ENCODE measurements around the gene RAD21L1. TPM values are rescaled to one million over a fixed set of nuclear protein-coding genes. Genes with fewer than 3 reads are reported as not detected.

Gene RAD21L1
- polyA plus RNA-seq, 1 donor from 2014 or later: not detected

DNA sequence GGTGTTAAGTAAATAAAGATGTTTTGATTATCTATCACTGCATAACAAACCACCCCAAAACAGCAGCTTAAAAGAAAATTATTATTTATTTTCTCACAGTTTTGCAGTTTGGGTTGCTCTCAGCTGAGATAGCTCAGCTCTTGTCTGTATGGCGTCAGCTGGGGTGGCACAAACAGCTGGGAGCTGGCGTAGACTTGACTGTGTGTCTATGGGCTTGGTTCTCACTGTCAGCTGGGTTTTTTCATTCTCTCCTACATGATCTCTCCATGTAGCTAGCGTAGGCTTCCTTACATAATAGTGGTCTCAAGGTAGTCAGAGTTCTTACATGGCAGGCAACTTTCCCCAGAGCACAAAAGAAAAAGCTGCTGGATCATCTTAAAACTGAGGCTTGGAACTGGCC lies 34.5 kb upstream of the RAD21L1 start:
- H3K27ac ChIP-seq (ENCODE audit: low read length): no peak overlapping the region
- H3K9me2 ChIP-seq (ENCODE audit: insufficient read depth, low read length): no peaks in the 10 kb centered on the region
- H3K79me2 ChIP-seq (replicated peaks; ENCODE audit: insufficient read depth, low read length): no peaks in the 10 kb centered on the region
- H3K4me2 ChIP-seq (ENCODE audit: low read length): no peak overlapping the region
- H2AFZ ChIP-seq (ENCODE audit: low read depth, low read length): no peak overlapping the region
- no peak overlapping the region for H3K4me3 ChIP-seq (ENCODE audit: low read length)
- TF ChIP-seq EZH2 (IDR thresholded peaks at IDR 0.05; ENCODE audit: borderline replicate concordance, insufficient read depth, low read length, poor library complexity, severe bottlenecking) (no peak), POLR2AphosphoS5 (IDR thresholded peaks at IDR 0.05) (no peak), TAF1 (IDR thresholded peaks at IDR 0.05; ENCODE audit: low read depth) (no peak), SMC3 (conservative IDR thresholded peaks at IDR 0.05; ENCODE audit: poor library complexity) (no peak), MXI1 (conservative IDR thresholded peaks at IDR 0.05; ENCODE audit: poor library complexity, severe bottlenecking) (no peak), RAD21 (conservative IDR thresholded peaks at IDR 0.05) (no peak), CTCF (IDR thresholded peaks at IDR 0.05; ENCODE audit: poor library complexity, severe bottlenecking) (no peak), EP300 (conservative IDR thresholded peaks at IDR 0.05; ENCODE audit: poor library complexity, severe bottlenecking) (no peak)
- TF ChIP-seq, protein P1, sequence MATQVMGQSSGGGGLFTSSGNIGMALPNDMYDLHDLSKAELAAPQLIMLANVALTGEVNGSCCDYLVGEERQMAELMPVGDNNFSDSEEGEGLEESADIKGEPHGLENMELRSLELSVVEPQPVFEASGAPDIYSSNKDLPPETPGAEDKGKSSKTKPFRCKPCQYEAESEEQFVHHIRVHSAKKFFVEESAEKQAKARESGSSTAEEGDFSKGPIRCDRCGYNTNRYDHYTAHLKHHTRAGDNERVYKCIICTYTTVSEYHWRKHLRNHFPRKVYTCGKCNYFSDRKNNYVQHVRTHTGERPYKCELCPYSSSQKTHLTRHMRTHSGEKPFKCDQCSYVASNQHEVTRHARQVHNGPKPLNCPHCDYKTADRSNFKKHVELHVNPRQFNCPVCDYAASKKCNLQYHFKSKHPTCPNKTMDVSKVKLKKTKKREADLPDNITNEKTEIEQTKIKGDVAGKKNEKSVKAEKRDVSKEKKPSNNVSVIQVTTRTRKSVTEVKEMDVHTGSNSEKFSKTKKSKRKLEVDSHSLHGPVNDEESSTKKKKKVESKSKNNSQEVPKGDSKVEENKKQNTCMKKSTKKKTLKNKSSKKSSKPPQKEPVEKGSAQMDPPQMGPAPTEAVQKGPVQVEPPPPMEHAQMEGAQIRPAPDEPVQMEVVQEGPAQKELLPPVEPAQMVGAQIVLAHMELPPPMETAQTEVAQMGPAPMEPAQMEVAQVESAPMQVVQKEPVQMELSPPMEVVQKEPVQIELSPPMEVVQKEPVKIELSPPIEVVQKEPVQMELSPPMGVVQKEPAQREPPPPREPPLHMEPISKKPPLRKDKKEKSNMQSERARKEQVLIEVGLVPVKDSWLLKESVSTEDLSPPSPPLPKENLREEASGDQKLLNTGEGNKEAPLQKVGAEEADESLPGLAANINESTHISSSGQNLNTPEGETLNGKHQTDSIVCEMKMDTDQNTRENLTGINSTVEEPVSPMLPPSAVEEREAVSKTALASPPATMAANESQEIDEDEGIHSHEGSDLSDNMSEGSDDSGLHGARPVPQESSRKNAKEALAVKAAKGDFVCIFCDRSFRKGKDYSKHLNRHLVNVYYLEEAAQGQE (IDR thresholded peaks at IDR 0.05; ENCODE audit: borderline replicate concordance): no peak
- no peaks in the 10 kb centered on the region for H3K9me3 ChIP-seq (ENCODE audit: low read length)
- no peaks in the 10 kb centered on the region for H3K36me3 ChIP-seq (ENCODE audit: insufficient read depth, low read length)
- no peak overlapping the region for H3K9ac ChIP-seq (ENCODE audit: low read length)
- no peaks in the 10 kb centered on the region for H4K20me1 ChIP-seq (ENCODE audit: insufficient read depth)
- H3F3A ChIP-seq (ENCODE audit: insufficient read depth, low read length, poor library complexity, severe bottlenecking): no peaks in the 10 kb centered on the region
- H3K27me3 ChIP-seq (ENCODE audit: insufficient read depth, low read depth, low read length): no peaks in the 10 kb centered on the region

DNA sequence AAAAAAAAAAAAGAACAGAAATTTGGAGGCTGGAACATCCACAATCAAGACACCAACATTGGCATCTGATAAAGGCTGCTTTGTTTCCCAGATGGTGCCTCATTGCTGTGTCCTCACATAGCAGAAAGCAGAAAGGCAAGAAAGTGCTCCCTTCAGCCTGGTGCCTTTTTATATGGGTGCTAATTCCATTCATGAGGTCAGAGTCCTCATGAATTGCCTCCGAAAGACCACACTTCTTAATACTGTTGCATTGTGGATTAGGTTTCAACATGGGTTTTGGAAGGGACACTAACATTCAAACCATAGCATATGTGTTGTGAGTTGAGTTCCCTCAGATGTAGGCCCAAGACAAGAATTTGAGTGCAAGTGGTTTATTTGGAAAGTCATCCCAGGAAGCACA lies 30.6 kb upstream of the RAD21L1 start:
- H3K27me3 ChIP-seq (ENCODE audit: insufficient read depth, low read depth, low read length): no peaks in the 10 kb centered on the region
- no peaks in the 10 kb centered on the region for H4K20me1 ChIP-seq (ENCODE audit: insufficient read depth)
- no peak overlapping the region for H3K4me3 ChIP-seq (ENCODE audit: low read length)

More for the DNA sequence above, 30.6 kb upstream of the RAD21L1 start:
- Histone ChIP-seq H2AFZ (ENCODE audit: low read depth, low read length) (no peak overlapping the region), H3K36me3 (ENCODE audit: insufficient read depth, low read length) (no peaks in the 10 kb centered on the region), H3K79me2 (replicated peaks; ENCODE audit: insufficient read depth, low read length) (no peaks in the 10 kb centered on the region), H3K27ac (ENCODE audit: low read length) (no peak overlapping the region), H3K9ac (ENCODE audit: low read length) (no peak overlapping the region), H3K9me3 (ENCODE audit: low read length) (no peaks in the 10 kb centered on the region), H3K4me2 (ENCODE audit: low read length) (no peak overlapping the region), H3K9me2 (ENCODE audit: insufficient read depth, low read length) (no peaks in the 10 kb centered on the region), H3F3A (ENCODE audit: insufficient read depth, low read length, poor library complexity, severe bottlenecking) (no peaks in the 10 kb centered on the region)
- TF ChIP-seq EZH2 (IDR thresholded peaks at IDR 0.05; ENCODE audit: borderline replicate concordance, insufficient read depth, low read length, poor library complexity, severe bottlenecking) (no peak), SMC3 (conservative IDR thresholded peaks at IDR 0.05; ENCODE audit: poor library complexity) (no peak), CTCF (IDR thresholded peaks at IDR 0.05; ENCODE audit: poor library complexity, severe bottlenecking) (no peak), POLR2AphosphoS5 (IDR thresholded peaks at IDR 0.05) (no peak), RAD21 (conservative IDR thresholded peaks at IDR 0.05) (no peak), TAF1 (IDR thresholded peaks at IDR 0.05; ENCODE audit: low read depth) (no peak), MXI1 (conservative IDR thresholded peaks at IDR 0.05; ENCODE audit: poor library complexity, severe bottlenecking) (no peak), EP300 (conservative IDR thresholded peaks at IDR 0.05; ENCODE audit: poor library complexity, severe bottlenecking) (no peak)
- TF ChIP-seq, protein P1 (IDR thresholded peaks at IDR 0.05; ENCODE audit: borderline replicate concordance): no peak

Data from neural cell (in vitro differentiated cells).